ENCODE data around the gene P2RY12. TPM values are rescaled to one million over a fixed set of nuclear protein-coding genes. Genes with fewer than 3 reads are reported as not detected.

Gene P2RY12
- not detected in 5 replicates for total RNA-seq (2022; extraction: Qiagen RNA extraction; ENCODE audit: low read depth)

DNA sequence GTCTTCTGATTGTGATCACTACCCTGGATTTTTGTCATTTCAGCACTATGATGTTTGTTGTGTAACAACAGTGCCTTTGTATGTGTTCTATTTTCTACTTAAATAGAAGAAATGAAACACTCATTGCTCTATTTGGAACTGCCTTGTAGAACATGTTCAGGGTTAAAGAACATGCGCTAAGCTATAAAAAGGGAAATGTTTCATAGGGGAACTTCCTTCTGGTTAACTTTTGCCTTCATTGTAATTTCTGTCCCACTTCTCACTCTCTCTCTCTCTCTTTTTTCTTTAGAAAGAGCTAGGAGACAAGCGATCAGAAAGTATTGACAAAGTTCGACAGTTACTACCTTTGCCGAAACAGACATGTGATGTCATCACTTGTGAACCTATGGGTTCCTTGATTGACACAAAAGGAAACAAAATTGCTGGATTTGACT is at the start of gene P2RY12:
TSS of gene P2RY12 (minus strand) at position 13 of the 434 bp plus-strand sequence. CDS start 45,908 bp downstream, outside the sequence.

DNA sequence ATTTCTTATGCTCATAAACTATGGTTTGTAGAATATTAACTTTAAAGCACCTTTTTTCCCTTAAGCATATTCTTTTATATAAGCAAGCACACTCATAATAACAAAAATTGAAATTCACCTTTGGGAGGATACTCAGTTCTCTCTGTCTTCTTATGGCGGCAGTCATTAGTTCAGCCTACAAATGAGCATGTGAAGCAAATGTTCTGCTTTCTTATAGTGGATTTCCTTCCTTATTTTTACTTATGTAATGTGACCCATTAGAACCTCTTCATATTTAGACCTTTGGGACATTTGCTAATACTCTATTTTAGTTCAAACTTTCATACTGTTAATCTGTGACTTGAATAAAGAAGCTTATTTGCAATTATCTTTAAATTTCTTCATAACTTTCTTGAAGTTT is 55.2 kb downstream of the P2RY12 start, which contains the start of gene P2RY13:
TSS of gene P2RY13 (minus strand) at position 187 of the 400 bp plus-strand sequence. CDS start at position 166, 21 bp downstream.

DNA sequence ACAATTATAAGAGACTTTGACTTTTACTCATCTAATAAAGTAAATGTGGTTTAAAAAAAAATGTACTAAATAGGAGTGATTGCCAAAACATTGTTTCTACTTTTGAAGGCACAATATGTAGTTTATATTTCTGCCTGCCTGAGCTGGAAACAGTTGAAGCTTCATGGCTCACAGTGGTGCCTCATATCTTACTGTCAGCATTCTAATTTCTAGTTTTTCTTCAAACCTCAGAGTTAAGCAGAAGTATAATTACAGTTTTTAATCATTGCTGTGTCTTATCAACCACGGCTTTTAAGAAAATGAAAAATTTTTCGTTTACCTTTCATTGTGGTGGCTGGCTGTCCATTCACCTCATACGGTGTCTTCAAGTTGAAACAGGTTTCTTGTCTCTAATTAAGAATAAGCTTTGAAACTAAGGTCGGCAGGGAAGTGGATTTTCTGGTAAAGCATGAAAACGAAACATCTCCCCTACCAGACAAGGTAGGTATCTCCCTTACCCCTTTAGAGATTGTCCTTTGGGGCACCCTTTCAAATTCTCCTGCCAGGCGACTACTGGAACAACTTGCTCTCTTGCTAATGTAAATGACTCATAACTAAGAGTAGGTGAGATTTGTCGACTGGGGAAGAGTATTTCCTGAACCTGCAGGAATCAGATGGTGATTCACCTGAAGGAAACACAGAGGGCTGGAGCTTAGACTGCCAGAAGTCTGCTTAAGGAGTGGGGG is 68.1 kb downstream of the P2RY12 start, which contains the start of gene GPR87:
TSS of gene GPR87 (minus strand) at position 554 of the 725 bp plus-strand sequence. CDS start 16,720 bp downstream, outside the sequence.

Other genes with a start within 250 kb of the P2RY12 start
- gene GPR171, start 181.5 kb downstream of the P2RY12 start, total RNA-seq (2022; extraction: Qiagen RNA extraction; ENCODE audit: low read depth) = not detected in 5 replicates
- gene P2RY14, start 106.2 kb downstream of the P2RY12 start, total RNA-seq (2022; extraction: Qiagen RNA extraction; ENCODE audit: low read depth) = not detected in 5 replicates
- gene GPR87, start 67.9 kb downstream of the P2RY12 start, total RNA-seq (2022; extraction: Qiagen RNA extraction; ENCODE audit: low read depth) = 0.94 to 1.9 TPM (median 1.6 TPM) in 5 replicates
- not detected in 5 replicates for gene P2RY13, start 55.2 kb downstream of the P2RY12 start, total RNA-seq (2022; extraction: Qiagen RNA extraction; ENCODE audit: low read depth)
- gene IGSF10, start 76.3 kb upstream of the P2RY12 start, total RNA-seq (2022; extraction: Qiagen RNA extraction; ENCODE audit: low read depth) = 0.49 to 0.82 TPM (median 0.55 TPM) in 5 replicates